ENCODE measurements around the gene CLCA1. TPM values are rescaled to one million over a fixed set of nuclear protein-coding genes. Genes with fewer than 3 reads are reported as not detected.

Gene CLCA1
- total and polyA plus RNA-seq, 3 experiments from 2014 or later: not detected

GRCh38 chr1:86505564-86505902 lies 36.8 kb downstream of the CLCA1 start:
- Histone ChIP-seq H3K4me3 (ENCODE audit: low read length) (no peak overlapping the region), H3K27me3 (ENCODE audit: insufficient read depth, low read length, poor library complexity, severe bottlenecking) (no peaks in the 10 kb centered on the region), H3K4me1 (ENCODE audit: insufficient read depth, low read length) (no peaks in the 10 kb centered on the region), H3K9me3 (ENCODE audit: low read length) (no peaks in the 10 kb centered on the region), H3K27ac (ENCODE audit: low read depth, low read length) (no peak overlapping the region), H3K36me3 (ENCODE audit: insufficient read depth, low read length) (no peaks in the 10 kb centered on the region)
- POLR2A ChIA-PET: interaction anchor here (0.6 kb wide), 1 partner anchor 69 kb away, joined by 4 read pairs; no protein-coding TSS in a partner anchor
- peaks cover 10 to 21% (median 12%) of the 10 kb centered on the region in 3 donors for H3K4me1 Mint-ChIP-seq
- H3K4me3 Mint-ChIP-seq: no peak overlapping the region
- H3K36me3 Mint-ChIP-seq: no peaks in the 10 kb centered on the region
- peaks cover 13 to 29% of the 10 kb centered on the region in 2 donors for H3K27me3 Mint-ChIP-seq
- H3K27ac Mint-ChIP-seq: no peak overlapping the region
- CTCF ChIA-PET: interaction anchor here (0.7 to 3.6 kb wide), 4 partner anchors 31 to 199 kb away, joined by 3 to 23 read pairs (median 6); partner anchors contain the start of genes ODF2L and SH3GLB1
- DNase-seq: no peak
- H3K9me3 Mint-ChIP-seq: no peaks in the 10 kb centered on the region

GRCh38 chr1:86507935-86508582 lies 39.3 kb downstream of the CLCA1 start:
- Histone ChIP-seq H3K9me3 (ENCODE audit: low read length) (no peaks in the 10 kb centered on the region), H3K36me3 (ENCODE audit: insufficient read depth, low read length) (no peaks in the 10 kb centered on the region), H3K4me3 (ENCODE audit: low read length) (no peak overlapping the region), H3K4me1 (ENCODE audit: insufficient read depth, low read length) (no peaks in the 10 kb centered on the region), H3K27me3 (ENCODE audit: insufficient read depth, low read length, poor library complexity, severe bottlenecking) (no peaks in the 10 kb centered on the region), H3K27ac (ENCODE audit: low read depth, low read length) (no peak overlapping the region)
- POLR2A ChIA-PET: no interaction called here
- H3K4me1 Mint-ChIP-seq: peaks cover 0 to 10% (median 3%) of the 10 kb centered on the region in 3 donors
- peaks cover 15 to 28% of the 10 kb centered on the region in 2 donors for H3K27me3 Mint-ChIP-seq
- DNase-seq: peak in 4 of 5 donors; percentile 2 to 26 (median 7)
- no peaks in the 10 kb centered on the region for H3K36me3 Mint-ChIP-seq
- no peak overlapping the region for H3K4me3 Mint-ChIP-seq
- CTCF ChIA-PET: interaction anchor here (0.9 to 1.9 kb wide), 5 partner anchors 8 to 198 kb away, joined by 3 to 6 read pairs (median 5); no protein-coding TSS in a partner anchor
- no peak overlapping the region for H3K27ac Mint-ChIP-seq
- H3K9me3 Mint-ChIP-seq: no peaks in the 10 kb centered on the region

GRCh38 chr1:86508583-86508969 lies 39.8 kb downstream of the CLCA1 start:
- Mint-ChIP-seq H3K4me3 (no peak overlapping the region), H3K27ac (no peak overlapping the region), H3K9me3 (no peaks in the 10 kb centered on the region), H3K36me3 (no peaks in the 10 kb centered on the region), H3K4me1 (peaks cover 0 to 5% (median 2%) of the 10 kb centered on the region in 3 donors), H3K27me3 (peaks cover 10 to 23% of the 10 kb centered on the region in 2 donors)
- H3K36me3 ChIP-seq (ENCODE audit: insufficient read depth, low read length): no peaks in the 10 kb centered on the region
- H3K27me3 ChIP-seq (ENCODE audit: insufficient read depth, low read length, poor library complexity, severe bottlenecking): no peaks in the 10 kb centered on the region
- H3K9me3 ChIP-seq (ENCODE audit: low read length): no peaks in the 10 kb centered on the region
- ChIA-PET POLR2A (no interaction called here), CTCF (interaction anchor here (1.3 to 1.9 kb wide), 3 partner anchors 8 to 197 kb away, joined by 4 to 6 read pairs (median 5); no protein-coding TSS in a partner anchor)
- H3K27ac ChIP-seq (ENCODE audit: low read depth, low read length): no peak overlapping the region
- H3K4me3 ChIP-seq (ENCODE audit: low read length): no peak overlapping the region
- no peaks in the 10 kb centered on the region for H3K4me1 ChIP-seq (ENCODE audit: insufficient read depth, low read length)
- DNase-seq: no peak

- H3K9me3 Mint-ChIP-seq: no peaks in the 10 kb centered on the region
- H3K4me3 Mint-ChIP-seq: no peak overlapping the region
- H3K9me3 ChIP-seq (ENCODE audit: low read length): no peaks in the 10 kb centered on the region
- no peaks in the 10 kb centered on the region for H3K4me1 ChIP-seq (ENCODE audit: insufficient read depth, low read length)
- H3K4me1 Mint-ChIP-seq: no peaks in the 10 kb centered on the region
- H3K36me3 ChIP-seq (ENCODE audit: insufficient read depth, low read length): no peaks in the 10 kb centered on the region
- no peak overlapping the region for H3K27ac ChIP-seq (ENCODE audit: low read depth, low read length)
- no peaks in the 10 kb centered on the region for H3K36me3 Mint-ChIP-seq
- H3K4me3 ChIP-seq (ENCODE audit: low read length): no peak overlapping the region
- ChIA-PET POLR2A (no interaction called here), CTCF (interaction anchor here (1.1 to 1.6 kb wide), 3 partner anchors 8 to 14 kb away, joined by 4 to 5 read pairs (median 5); no protein-coding TSS in a partner anchor)
- DNase-seq: no peak
- peaks cover 2 to 3% of the 10 kb centered on the region in 2 donors for H3K27me3 Mint-ChIP-seq
- no peak overlapping the region for H3K27ac Mint-ChIP-seq
- no peaks in the 10 kb centered on the region for H3K27me3 ChIP-seq (ENCODE audit: insufficient read depth, low read length, poor library complexity, severe bottlenecking)
Measured at GRCh38 chr1:86515597-86515996, 46.9 kb downstream of the CLCA1 start.

- no peak overlapping the region for H3K4me3 Mint-ChIP-seq
- DNase-seq: no peak
- H3K27ac ChIP-seq (ENCODE audit: low read depth, low read length): no peak overlapping the region
- no peaks in the 10 kb centered on the region for H3K36me3 ChIP-seq (ENCODE audit: insufficient read depth, low read length)
- no peaks in the 10 kb centered on the region for H3K4me1 ChIP-seq (ENCODE audit: insufficient read depth, low read length)
- no peaks in the 10 kb centered on the region for H3K4me1 Mint-ChIP-seq
- no peaks in the 10 kb centered on the region for H3K9me3 Mint-ChIP-seq
- H3K4me3 ChIP-seq (ENCODE audit: low read length): no peak overlapping the region
- no peaks in the 10 kb centered on the region for H3K9me3 ChIP-seq (ENCODE audit: low read length)
- H3K27me3 ChIP-seq (ENCODE audit: insufficient read depth, low read length, poor library complexity, severe bottlenecking): no peaks in the 10 kb centered on the region
- ChIA-PET CTCF (interaction anchor here (1.1 to 1.6 kb wide), 3 partner anchors 9 to 14 kb away, joined by 4 to 5 read pairs (median 5); no protein-coding TSS in a partner anchor), POLR2A (no interaction called here)
- no peaks in the 10 kb centered on the region for H3K36me3 Mint-ChIP-seq
- H3K27me3 Mint-ChIP-seq: peaks cover 2 to 3% of the 10 kb centered on the region in 2 donors
- H3K27ac Mint-ChIP-seq: peak overlapping the region in 2 of 8 donors; percentile 11 to 61
Measured at GRCh38 chr1:86516335-86516734, 47.6 kb downstream of the CLCA1 start.

GRCh38 chr1:86517336-86517735 lies 48.6 kb downstream of the CLCA1 start:
- Mint-ChIP-seq H3K9me3 (no peaks in the 10 kb centered on the region), H3K4me1 (no peaks in the 10 kb centered on the region), H3K27me3 (peaks cover 0 to 3% of the 10 kb centered on the region in 2 donors), H3K36me3 (no peaks in the 10 kb centered on the region), H3K4me3 (no peak overlapping the region), H3K27ac (no peak overlapping the region)
- no peak for DNase-seq
- Histone ChIP-seq H3K9me3 (ENCODE audit: low read length) (no peaks in the 10 kb centered on the region), H3K4me1 (ENCODE audit: insufficient read depth, low read length) (no peaks in the 10 kb centered on the region), H3K27ac (ENCODE audit: low read depth, low read length) (no peak overlapping the region), H3K4me3 (ENCODE audit: low read length) (no peak overlapping the region), H3K27me3 (ENCODE audit: insufficient read depth, low read length, poor library complexity, severe bottlenecking) (no peaks in the 10 kb centered on the region), H3K36me3 (ENCODE audit: insufficient read depth, low read length) (no peaks in the 10 kb centered on the region)
- POLR2A ChIA-PET: no interaction called here
- CTCF ChIA-PET: interaction anchor here (1.1 to 1.6 kb wide), 3 partner anchors 10 to 17 kb away, joined by 3 to 5 read pairs (median 5); no protein-coding TSS in a partner anchor

GRCh38 chr1:86520789-86521521 lies 52.2 kb downstream of the CLCA1 start:
- DNase-seq: no peak
- H3K36me3 Mint-ChIP-seq: no peaks in the 10 kb centered on the region
- no peak overlapping the region for H3K27ac ChIP-seq (ENCODE audit: low read depth, low read length)
- H3K4me3 Mint-ChIP-seq: no peak overlapping the region
- H3K4me1 Mint-ChIP-seq: no peaks in the 10 kb centered on the region
- no peaks in the 10 kb centered on the region for H3K4me1 ChIP-seq (ENCODE audit: insufficient read depth, low read length)
- H3K27me3 Mint-ChIP-seq: peaks cover 0 to 5% of the 10 kb centered on the region in 2 donors
- CTCF ChIA-PET: interaction anchor here (1.4 kb wide), 1 partner anchor 19 kb away, joined by 7 read pairs; no protein-coding TSS in a partner anchor
- POLR2A ChIA-PET: no interaction called here
- no peak overlapping the region for H3K4me3 ChIP-seq (ENCODE audit: low read length)
- H3K9me3 Mint-ChIP-seq: no peaks in the 10 kb centered on the region
- H3K27ac Mint-ChIP-seq: no peak overlapping the region
- no peaks in the 10 kb centered on the region for H3K36me3 ChIP-seq (ENCODE audit: insufficient read depth, low read length)
- H3K9me3 ChIP-seq (ENCODE audit: low read length): no peaks in the 10 kb centered on the region
- H3K27me3 ChIP-seq (ENCODE audit: insufficient read depth, low read length, poor library complexity, severe bottlenecking): no peaks in the 10 kb centered on the region

- ChIA-PET POLR2A (no interaction called here), CTCF (no interaction called here)
- Histone ChIP-seq H3K4me1 (ENCODE audit: insufficient read depth, low read length) (no peaks in the 10 kb centered on the region), H3K27me3 (ENCODE audit: insufficient read depth, low read length, poor library complexity, severe bottlenecking) (no peaks in the 10 kb centered on the region), H3K4me3 (ENCODE audit: low read length) (no peak overlapping the region), H3K36me3 (ENCODE audit: insufficient read depth, low read length) (no peaks in the 10 kb centered on the region), H3K27ac (ENCODE audit: low read depth, low read length) (no peak overlapping the region), H3K9me3 (ENCODE audit: low read length) (no peaks in the 10 kb centered on the region)
- H3K27me3 Mint-ChIP-seq: peaks cover 0 to 11% of the 10 kb centered on the region in 2 donors
- no peak overlapping the region for H3K27ac Mint-ChIP-seq
- DNase-seq: no peak
- H3K9me3 Mint-ChIP-seq: no peaks in the 10 kb centered on the region
- no peak overlapping the region for H3K4me3 Mint-ChIP-seq
- H3K36me3 Mint-ChIP-seq: no peaks in the 10 kb centered on the region
- no peaks in the 10 kb centered on the region for H3K4me1 Mint-ChIP-seq
Measured at GRCh38 chr1:86521522-86521891, 52.8 kb downstream of the CLCA1 start.

Measured in CD8-positive, alpha-beta memory T cell (primary cell).